Naive thymus-derived CD8-positive, alpha-beta T cell (primary cell): ENCODE results near the gene INPP5A. TPM values are rescaled to one million over a fixed set of nuclear protein-coding genes. Genes with fewer than 3 reads are reported as not detected.
"Not testable (repeated sequence)": the region's sequence is repeated elsewhere in the genome, so short reads cannot be mapped to it uniquely, and the experiment has no call there.

ENCODE experiments used
- ATAC-seq, 2 donors: fragments of 150-1000 bp; cut with Tn5 transposase in 1 of 2; sonication (Bioruptor Pico), chemical (Tn5 transposase) in 1 of 2; 1 replicate in 1 of 2; 2 replicates in 1 of 2; pipeline ENCODE4 v1.10.0; 2021; ENCODE audit warnings: mild to moderate bottlenecking in 2 of 2, moderate library complexity in 2 of 2
- POLR2A ChIA-PET: fragments of 350-600 bp; sonication (Branson Sonifier 250); formaldehyde crosslinking; loops from one replicate; lab custom pipeline; 2021; ENCODE audit warnings: antibody characterized with exemption; lab: Charles Lee
- DNase-seq, 10 donors: peaks; one replicate each; pipeline versions ENCODE4 v3.0.0 to v3.0.0-alpha.2; 2020 to 2022
- H3K27ac Mint-ChIP-seq, 10 donors: one replicate each; pipeline ENCODE4 v1.8.0; 2020 to 2022; ENCODE audit warnings: mild to moderate bottlenecking in 10 of 10, mixed read lengths in 10 of 10, moderate library complexity in 4 of 10, inconsistent platforms in 1 of 10
- H3K27me3 Mint-ChIP-seq, 5 donors: one replicate each; pipeline ENCODE4 v1.8.0; 2021 to 2022; ENCODE audit warnings: mixed read lengths in 5 of 5
- H3K36me3 Mint-ChIP-seq, 3 donors: one replicate each; pipeline ENCODE4 v1.8.0; 2020 to 2022; ENCODE audit warnings: mixed read lengths in 3 of 3, mild to moderate bottlenecking in 2 of 3, inconsistent platforms in 1 of 3
- H3K4me1 Mint-ChIP-seq, 4 donors: one replicate each; pipeline ENCODE4 v1.8.0; 2021 to 2022; ENCODE audit warnings: mixed read lengths in 4 of 4
- H3K4me3 Mint-ChIP-seq, 10 donors: one replicate each; pipeline ENCODE4 v1.8.0; 2020 to 2022; ENCODE audit warnings: mild to moderate bottlenecking in 10 of 10, mixed read lengths in 10 of 10, moderate library complexity in 6 of 10, inconsistent platforms in 1 of 10
- H3K9me3 Mint-ChIP-seq, 9 donors: one replicate each; pipeline ENCODE4 v1.8.0; 2020 to 2022; ENCODE audit warnings: mixed read lengths in 9 of 9, mild to moderate bottlenecking in 3 of 9, inconsistent platforms in 1 of 9, moderate library complexity in 1 of 9
- polyA plus RNA-seq, 3 donors: library from polyadenylated mRNA; unstranded; fragments of 300-500 nt; fragmentation: Illumina TruSeq; gene quantifications; one replicate each; pipeline ENCODE4 v1.2.3, GENCODE V29; 2021
- total RNA-seq, 8 experiments: library from RNA in 2 of 8; stranded (reverse) in 2 of 8; gene quantifications; one replicate each; pipeline ENCODE4 v1.2.3 and lab custom pipeline; 2021 to 2026

Gene INPP5A
- total and polyA plus RNA-seq, 5 experiments from 2014 or later = 0.51 to 33.7 (median 3.9) TPM

- H3K9me3 Mint-ChIP-seq, H3K4me1 Mint-ChIP-seq, DNase-seq, H3K27ac Mint-ChIP-seq, ATAC-seq, H3K27me3 Mint-ChIP-seq, H3K36me3 Mint-ChIP-seq, POLR2A ChIA-PET, H3K4me3 Mint-ChIP-seq: not testable (repeated sequence)
Observed at GRCh38 chr10:132797986-132798385, 260.4 kb downstream of the INPP5A start.

- H3K9me3 Mint-ChIP-seq = no peaks in the 10 kb centered on the region
- no peak overlapping the region for H3K4me3 Mint-ChIP-seq
- DNase-seq = no peak
- H3K27me3 Mint-ChIP-seq = peaks cover 0 to 2% (median under 1%) of the 10 kb centered on the region in 5 donors
- H3K4me1 Mint-ChIP-seq = no peaks in the 10 kb centered on the region
- ATAC-seq = no peak
- POLR2A ChIA-PET = no interaction called here
- H3K36me3 Mint-ChIP-seq = no peaks in the 10 kb centered on the region
- H3K27ac Mint-ChIP-seq = no peak overlapping the region
Observed at GRCh38 chr10:132798403-132798802, 260.8 kb downstream of the INPP5A start.

GRCh38 chr10:132798876-132799275 lies 261.3 kb downstream of the INPP5A start:
- DNase-seq = no peak
- no peaks in the 10 kb centered on the region for H3K36me3 Mint-ChIP-seq
- POLR2A ChIA-PET = no interaction called here
- H3K4me1 Mint-ChIP-seq = peaks cover 0 to 1% (median 0%) of the 10 kb centered on the region in 4 donors
- no peaks in the 10 kb centered on the region for H3K9me3 Mint-ChIP-seq
- no peak for ATAC-seq
- H3K4me3 Mint-ChIP-seq = no peak overlapping the region
- no peak overlapping the region for H3K27ac Mint-ChIP-seq
- peaks cover 0 to 2% (median 0%) of the 10 kb centered on the region in 5 donors for H3K27me3 Mint-ChIP-seq

DNA sequence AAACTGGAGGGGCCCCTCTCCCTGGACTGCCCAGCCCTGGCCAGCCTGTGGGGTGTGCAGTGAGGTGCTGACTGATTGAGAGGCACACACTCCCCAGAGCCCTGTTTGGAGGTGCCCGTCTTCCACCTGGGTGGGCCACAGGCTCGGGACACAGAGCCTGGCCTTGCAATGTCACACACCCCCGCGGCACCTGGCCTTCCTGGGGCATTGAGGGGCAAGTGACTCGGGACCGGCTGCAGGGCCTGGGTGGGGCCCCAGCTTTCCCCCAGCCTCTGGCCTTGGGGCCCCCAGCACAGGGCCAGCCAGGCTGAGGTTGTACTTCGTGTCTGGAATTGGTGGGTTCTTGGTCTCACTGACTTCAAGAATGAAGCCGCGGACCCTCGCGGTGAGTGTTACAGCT lies 262.3 kb downstream of the INPP5A start:
- no peaks in the 10 kb centered on the region for H3K9me3 Mint-ChIP-seq
- no peaks in the 10 kb centered on the region for H3K36me3 Mint-ChIP-seq
- no peak overlapping the region for H3K4me3 Mint-ChIP-seq
- peaks cover 0 to 1% (median 0%) of the 10 kb centered on the region in 4 donors for H3K4me1 Mint-ChIP-seq
- DNase-seq (no peak), ATAC-seq (no peak)
- H3K27me3 Mint-ChIP-seq = peaks cover 0 to 2% (median 0%) of the 10 kb centered on the region in 5 donors
- no peak overlapping the region for H3K27ac Mint-ChIP-seq
- POLR2A ChIA-PET = no interaction called here

- Mint-ChIP-seq H3K4me3 (no peak overlapping the region), H3K27ac (no peak overlapping the region), H3K36me3 (no peaks in the 10 kb centered on the region), H3K4me1 (peaks cover 0 to 1% (median 0%) of the 10 kb centered on the region in 4 donors), H3K9me3 (no peaks in the 10 kb centered on the region), H3K27me3 (peaks cover 0 to 2% (median 0%) of the 10 kb centered on the region in 5 donors)
- POLR2A ChIA-PET = interaction anchor here (0.6 kb wide), 1 partner anchor 596 kb away, joined by 3 read pairs; no protein-coding TSS in a partner anchor
- DNase-seq = no peak
- ATAC-seq = no peak
Observed at GRCh38 chr10:132802048-132802447, 264.5 kb downstream of the INPP5A start.

- H3K27me3 Mint-ChIP-seq = peaks cover 0 to 2% (median 0%) of the 10 kb centered on the region in 5 donors
- H3K4me1 Mint-ChIP-seq = peaks cover 0 to 1% (median 0%) of the 10 kb centered on the region in 4 donors
- no peak overlapping the region for H3K27ac Mint-ChIP-seq
- no peaks in the 10 kb centered on the region for H3K9me3 Mint-ChIP-seq
- POLR2A ChIA-PET = no interaction called here
- no peaks in the 10 kb centered on the region for H3K36me3 Mint-ChIP-seq
- no peak overlapping the region for H3K4me3 Mint-ChIP-seq
- ATAC-seq (no peak), DNase-seq (no peak)
Observed at GRCh38 chr10:132802694-132803320, 265.2 kb downstream of the INPP5A start.

DNA sequence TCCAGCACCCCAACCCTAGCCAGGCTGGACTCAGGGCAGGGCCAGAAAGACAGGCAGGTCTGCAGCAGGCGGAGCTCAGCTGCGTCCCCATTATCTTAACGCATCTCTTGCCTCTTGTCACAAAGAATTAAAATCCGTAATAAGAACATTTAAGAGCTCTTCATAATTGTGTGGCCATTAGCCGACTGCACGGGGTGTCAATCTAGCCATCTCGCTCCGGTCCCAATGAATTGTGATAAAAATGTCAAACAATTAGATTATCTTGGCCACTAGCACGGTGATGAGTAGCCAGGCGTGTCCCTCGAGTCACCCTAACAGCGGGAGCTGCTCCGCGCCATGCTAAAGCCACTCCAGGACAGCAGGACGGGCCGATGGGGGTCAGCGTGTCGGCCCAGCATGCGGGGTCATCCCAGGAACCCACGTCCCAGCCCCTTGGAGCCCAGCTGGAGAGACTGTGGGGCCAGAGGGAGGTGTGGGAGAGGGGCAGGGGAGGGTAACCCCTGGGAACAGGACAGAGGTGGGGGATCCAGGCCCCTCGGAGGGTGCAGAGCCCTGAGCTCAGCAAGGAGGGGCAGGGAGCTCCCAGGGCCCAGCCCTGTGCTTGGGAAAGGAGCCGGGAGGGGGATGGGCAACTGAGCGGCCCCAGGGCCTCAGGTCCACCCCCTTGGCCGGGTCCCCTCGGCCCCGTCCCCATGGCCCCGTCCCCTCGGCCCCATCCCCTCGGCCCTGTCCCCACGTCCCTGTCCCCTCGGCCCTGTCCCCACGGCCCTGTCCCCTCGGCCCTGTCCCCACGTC lies 266.0 kb downstream of the INPP5A start:
- POLR2A ChIA-PET = no interaction called here

DNA sequence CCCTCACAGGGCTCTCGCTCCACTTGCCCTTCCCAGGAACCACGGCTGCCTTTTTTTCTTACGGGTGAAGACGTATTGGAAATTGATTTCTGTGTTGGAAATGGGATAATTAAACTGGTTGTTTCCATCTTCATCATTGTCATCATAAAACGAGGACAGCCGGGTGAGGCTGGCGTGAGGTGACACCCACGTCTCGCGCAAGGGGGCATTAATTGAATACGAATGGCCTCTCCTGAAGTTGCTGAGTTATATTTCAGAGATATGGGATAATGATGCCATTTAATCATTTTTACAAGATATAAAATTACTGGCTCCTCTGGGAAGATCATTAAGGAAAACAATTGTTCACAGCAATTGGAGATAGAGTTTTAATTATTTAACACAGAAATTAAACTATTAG lies 266.7 kb downstream of the INPP5A start:
- ATAC-seq = no peak
- no peak for DNase-seq
- H3K27me3 Mint-ChIP-seq = peaks cover 0 to 2% (median 0%) of the 10 kb centered on the region in 5 donors
- H3K9me3 Mint-ChIP-seq = no peaks in the 10 kb centered on the region
- peaks cover 0 to 1% (median 0%) of the 10 kb centered on the region in 4 donors for H3K4me1 Mint-ChIP-seq
- H3K36me3 Mint-ChIP-seq = no peaks in the 10 kb centered on the region
- H3K4me3 Mint-ChIP-seq = no peak overlapping the region
- H3K27ac Mint-ChIP-seq = no peak overlapping the region
- POLR2A ChIA-PET = no interaction called here

More for the DNA sequence above, 266.0 kb downstream of the INPP5A start:
- ATAC-seq (no peak), DNase-seq (no peak)
- H3K9me3 Mint-ChIP-seq = no peaks in the 10 kb centered on the region
- no peak overlapping the region for H3K4me3 Mint-ChIP-seq
- peaks cover 0 to 2% (median 0%) of the 10 kb centered on the region in 5 donors for H3K27me3 Mint-ChIP-seq
- H3K4me1 Mint-ChIP-seq = peaks cover 0 to 1% (median 0%) of the 10 kb centered on the region in 4 donors
- no peaks in the 10 kb centered on the region for H3K36me3 Mint-ChIP-seq
- H3K27ac Mint-ChIP-seq = no peak overlapping the region

GRCh38 chr10:132804785-132805426 lies 267.3 kb downstream of the INPP5A start:
- no peaks in the 10 kb centered on the region for H3K9me3 Mint-ChIP-seq
- ATAC-seq = no peak
- POLR2A ChIA-PET = no interaction called here
- no peak overlapping the region for H3K4me3 Mint-ChIP-seq
- peaks cover 0 to 6% (median 2%) of the 10 kb centered on the region in 5 donors for H3K27me3 Mint-ChIP-seq
- no peak overlapping the region for H3K27ac Mint-ChIP-seq
- H3K4me1 Mint-ChIP-seq = peaks cover 0 to 1% (median 0%) of the 10 kb centered on the region in 4 donors
- peak in 1 of 10 donors; percentile 56 for DNase-seq
- H3K36me3 Mint-ChIP-seq = no peaks in the 10 kb centered on the region

DNA sequence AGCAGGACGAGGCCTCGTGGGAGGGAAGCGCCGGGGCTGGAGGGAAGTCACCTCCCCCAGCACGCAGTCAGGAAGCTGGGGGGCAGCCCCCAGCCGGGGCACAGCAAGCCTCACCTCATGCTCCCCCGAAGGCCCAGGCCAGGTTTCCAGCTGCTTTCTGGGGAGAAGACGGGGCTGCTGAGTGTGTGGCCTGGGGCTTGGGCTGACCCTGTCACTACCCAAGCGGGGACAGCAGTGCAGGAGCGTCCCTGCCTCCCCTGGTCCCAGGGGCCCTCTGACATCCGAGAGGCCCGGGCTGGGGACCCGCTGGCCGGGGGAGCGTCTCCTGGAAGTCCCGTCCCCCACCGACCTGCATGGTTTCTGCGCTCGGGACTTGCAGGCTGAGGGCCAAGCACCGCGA lies 268.0 kb downstream of the INPP5A start:
- peaks cover 0 to 1% (median 0%) of the 10 kb centered on the region in 4 donors for H3K4me1 Mint-ChIP-seq
- DNase-seq (peak in 1 of 10 donors; percentile 0), ATAC-seq (no peak)
- no peaks in the 10 kb centered on the region for H3K9me3 Mint-ChIP-seq
- H3K27me3 Mint-ChIP-seq = peaks cover 0 to 9% (median 4%) of the 10 kb centered on the region in 5 donors
- H3K4me3 Mint-ChIP-seq = no peak overlapping the region
- H3K27ac Mint-ChIP-seq = no peak overlapping the region
- H3K36me3 Mint-ChIP-seq = no peaks in the 10 kb centered on the region
- POLR2A ChIA-PET = no interaction called here

DNA sequence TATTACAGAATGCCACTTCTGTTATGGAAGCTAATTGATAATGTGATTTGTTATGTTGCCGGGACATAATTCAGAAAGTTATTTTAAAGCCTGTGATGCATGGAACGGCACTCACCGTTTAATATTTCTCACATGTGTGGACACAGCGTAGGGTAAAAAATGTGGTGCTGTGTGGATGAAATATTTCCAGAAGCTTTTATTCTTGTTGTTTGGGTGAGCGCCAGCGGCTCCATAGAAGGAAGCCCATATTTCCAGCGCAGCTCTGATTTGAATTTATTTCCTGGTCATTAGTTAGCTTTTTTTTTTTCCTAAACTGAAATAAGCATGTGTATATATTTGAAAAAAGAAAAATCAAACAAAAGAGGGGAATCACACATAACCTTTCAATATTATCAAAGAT lies 268.5 kb downstream of the INPP5A start:
- no peak for DNase-seq
- no peak overlapping the region for H3K27ac Mint-ChIP-seq
- peaks cover 0 to 9% (median 7%) of the 10 kb centered on the region in 5 donors for H3K27me3 Mint-ChIP-seq
- H3K4me1 Mint-ChIP-seq = peaks cover 0 to 1% (median 0%) of the 10 kb centered on the region in 4 donors
- H3K9me3 Mint-ChIP-seq = no peaks in the 10 kb centered on the region
- H3K4me3 Mint-ChIP-seq = no peak overlapping the region
- no peak for ATAC-seq
- H3K36me3 Mint-ChIP-seq = no peaks in the 10 kb centered on the region
- POLR2A ChIA-PET = no interaction called here

GRCh38 chr10:132806561-132807003 lies 269.0 kb downstream of the INPP5A start:
- POLR2A ChIA-PET = no interaction called here
- no peak overlapping the region for H3K4me3 Mint-ChIP-seq
- H3K4me1 Mint-ChIP-seq = peaks cover 0 to 1% (median 0%) of the 10 kb centered on the region in 4 donors
- peaks cover 0 to 9% (median 7%) of the 10 kb centered on the region in 5 donors for H3K27me3 Mint-ChIP-seq
- no peaks in the 10 kb centered on the region for H3K9me3 Mint-ChIP-seq
- no peaks in the 10 kb centered on the region for H3K36me3 Mint-ChIP-seq
- no peak overlapping the region for H3K27ac Mint-ChIP-seq
- ATAC-seq (no peak), DNase-seq (peak in 1 of 10 donors; percentile 0)
